Peyer's patch (tissue), 4 donors: ENCODE results near the gene HSD17B1. TPM values are rescaled to one million over a fixed set of nuclear protein-coding genes. Genes with fewer than 3 reads are reported as not detected.
A peak's percentile ranks its signal among the peaks of the same experiment; 100 is the strongest.

Experiments used
- DNase-seq, 3 donors: peaks; one replicate each; pipeline ENCODE4 v3.0.0-alpha.2; 2017 to 2019
- H3K27ac ChIP-seq, 4 donors: fragments of 200-600 bp; sonication (generic); one replicate each; pipeline ENCODE4 v1.5.1; 2016 to 2019
- H3K27me3 ChIP-seq, 2 donors: fragments of 200-600 bp; sonication (generic); one replicate each; pipeline ENCODE4 v1.5.1; 2019
- H3K36me3 ChIP-seq, 3 donors: fragments of 200-600 bp; sonication (generic); one replicate each; pipeline ENCODE4 v1.5.1; 2016 to 2019
- H3K4me1 ChIP-seq, 4 donors: fragments of 200-600 bp; sonication (generic); one replicate each; pipeline ENCODE4 v1.5.1; 2016 to 2019
- H3K4me3 ChIP-seq, 4 donors: fragments of 200-600 bp; sonication (generic); 1 replicate in 3 of 4; 2 replicates in 1 of 4; pipeline ENCODE4 v1.5.1; 2016 to 2019; ENCODE audit warnings: mild to moderate bottlenecking in 1 of 4
- H3K9me3 ChIP-seq, 4 donors: fragments of 200-600 bp; sonication (generic); one replicate each; pipeline ENCODE4 v1.5.1; 2016 to 2019; ENCODE audit warnings: mild to moderate bottlenecking in 1 of 4
- CTCF ChIP-seq, 6 experiments: fragments of 450-650 bp in 4 of 6; fragments of 200-600 bp in 2 of 6; sonication (generic) in 1 of 6; IDR thresholded peaks; one replicate each; pipeline ENCODE4 v1.5.1; 2017 to 2019; ENCODE audit warnings: antibody characterized with exemption in 6 of 6, mild to moderate bottlenecking in 3 of 6, moderate library complexity in 1 of 6
- POLR2A ChIP-seq, 2 donors: fragments of 450-650 bp; IDR thresholded peaks; one replicate each; pipeline ENCODE4 v1.5.1; 2017; ENCODE audit warnings: antibody characterized with exemption in 2 of 2, mild to moderate bottlenecking in 2 of 2, moderate library complexity in 2 of 2
- total RNA-seq, 4 donors: library from RNA; depleted of rRNA; stranded (reverse); fragments of >200 nt; gene quantifications; one replicate each; pipeline ENCODE4 v1.1.0, GENCODE V29; 2016

The HSD17B1 gene
- total RNA-seq, 4 donors from 2014 or later, result 0.94 to 3.9 (median 1.7) TPM; not detected in 1

- Histone ChIP-seq H3K4me3 (no peak overlapping the region), H3K4me1 (peaks cover 0 to 33% (median 11%) of the 10 kb centered on the region in 4 donors), H3K36me3 (no peaks in the 10 kb centered on the region), H3K27ac (no peak overlapping the region), H3K27me3 (no peaks in the 10 kb centered on the region), H3K9me3 (no peaks in the 10 kb centered on the region)
- no peak for DNase-seq
- no peak for TF ChIP-seq CTCF (IDR thresholded peaks at IDR 0.05)
- no peak for TF ChIP-seq POLR2A (IDR thresholded peaks at IDR 0.05)
Measured at GRCh38 chr17:42527932-42528331, 24.8 kb upstream of the HSD17B1 start.

GRCh38 chr17:42529061-42529460 is 23.7 kb upstream of the HSD17B1 start:
- Histone ChIP-seq H3K27ac (no peak overlapping the region), H3K4me1 (peaks cover 0 to 30% (median 11%) of the 10 kb centered on the region in 4 donors)

GRCh38 chr17:42530952-42531454 is 21.7 kb upstream of the HSD17B1 start:
- Histone ChIP-seq H3K27me3 (no peaks in the 10 kb centered on the region), H3K9me3 (no peaks in the 10 kb centered on the region), H3K36me3 (no peaks in the 10 kb centered on the region), H3K4me1 (peaks cover 0 to 34% (median 13%) of the 10 kb centered on the region in 4 donors), H3K4me3 (no peak overlapping the region), H3K27ac (peak overlapping the region in 3 of 4 donors; percentile 77 to 97 (median 85))
- no peak for DNase-seq
- TF ChIP-seq POLR2A (IDR thresholded peaks at IDR 0.05), result no peak
- TF ChIP-seq CTCF (IDR thresholded peaks at IDR 0.05), result no peak

More at GRCh38 chr17:42529061-42529460, 23.7 kb upstream of the HSD17B1 start:
- H3K4me3 ChIP-seq, result no peak overlapping the region
- no peaks in the 10 kb centered on the region for H3K36me3 ChIP-seq
- H3K9me3 ChIP-seq, result no peaks in the 10 kb centered on the region
- DNase-seq, result no peak
- H3K27me3 ChIP-seq, result no peaks in the 10 kb centered on the region
- TF ChIP-seq CTCF (IDR thresholded peaks at IDR 0.05) (no peak), POLR2A (IDR thresholded peaks at IDR 0.05) (no peak)

GRCh38 chr17:42531455-42532354 is 21.0 kb upstream of the HSD17B1 start:
- DNase-seq, result peak; percentile 68 to 86 (median 83)
- H3K4me3 ChIP-seq, result peak overlapping the region; percentile 45 to 69 (median 58)
- peak; percentile 13 to 65 for TF ChIP-seq POLR2A (IDR thresholded peaks at IDR 0.05)
- peak in 5 of 6 experiments; percentile 46 to 75 (median 68) for TF ChIP-seq CTCF (IDR thresholded peaks at IDR 0.05)

GRCh38 chr17:42535155-42536047 is 17.3 kb upstream of the HSD17B1 start:
- Histone ChIP-seq H3K4me1 (peaks cover 4 to 29% (median 12%) of the 10 kb centered on the region in 4 donors), H3K4me3 (peak overlapping the region; percentile 52 to 96 (median 78)), H3K27ac (peak overlapping the region; percentile 85 to 98 (median 88)), H3K36me3 (peaks cover 0 to 13% (median 0%) of the 10 kb centered on the region in 3 donors), H3K27me3 (no peaks in the 10 kb centered on the region), H3K9me3 (no peaks in the 10 kb centered on the region)
- TF ChIP-seq CTCF (IDR thresholded peaks at IDR 0.05) (no peak), POLR2A (IDR thresholded peaks at IDR 0.05) (no peak)
- DNase-seq, result no peak

More at GRCh38 chr17:42531455-42532354, 21.0 kb upstream of the HSD17B1 start:
- no peaks in the 10 kb centered on the region for H3K27me3 ChIP-seq
- H3K4me1 ChIP-seq, result peaks cover 0 to 28% (median 11%) of the 10 kb centered on the region in 4 donors
- H3K9me3 ChIP-seq, result no peaks in the 10 kb centered on the region
- H3K27ac ChIP-seq, result peak overlapping the region; percentile 77 to 97 (median 81)
- H3K36me3 ChIP-seq, result no peaks in the 10 kb centered on the region
